ENCODE measurements around the gene TSTD2. TPM values are rescaled to one million over a fixed set of nuclear protein-coding genes. Genes with fewer than 3 reads are reported as not detected.

Gene TSTD2
- total and polyA plus RNA-seq, 11 donors, result 10.5 to 32.9 (median 21.0) TPM

- DNase-seq, result no peak
- no peak overlapping the region for H3K4me3 ChIP-seq
- H3K27ac ChIP-seq, result peak overlapping the region; percentile 77 to 96 (median 86)
- H3K4me1 ChIP-seq, result peaks cover 3 to 86% (median 59%) of the 10 kb centered on the region in 12 donors
- H3K9me3 ChIP-seq, result no peaks in the 10 kb centered on the region
- intact Hi-C loops (cut with DNase I), result loop anchor here in 6 of 10 donors (5.0 to 10.0 kb wide), 3 partner anchors 38 to 57 kb away; partner anchors contain the start of gene TMOD1 (in 5 of the 6)
- H3K36me3 ChIP-seq, result no peaks in the 10 kb centered on the region
- H3K27me3 ChIP-seq, result no peaks in the 10 kb centered on the region
- no peak for TF ChIP-seq POLR2A (IDR thresholded peaks at IDR 0.05)
- TF ChIP-seq, protein P1, sequence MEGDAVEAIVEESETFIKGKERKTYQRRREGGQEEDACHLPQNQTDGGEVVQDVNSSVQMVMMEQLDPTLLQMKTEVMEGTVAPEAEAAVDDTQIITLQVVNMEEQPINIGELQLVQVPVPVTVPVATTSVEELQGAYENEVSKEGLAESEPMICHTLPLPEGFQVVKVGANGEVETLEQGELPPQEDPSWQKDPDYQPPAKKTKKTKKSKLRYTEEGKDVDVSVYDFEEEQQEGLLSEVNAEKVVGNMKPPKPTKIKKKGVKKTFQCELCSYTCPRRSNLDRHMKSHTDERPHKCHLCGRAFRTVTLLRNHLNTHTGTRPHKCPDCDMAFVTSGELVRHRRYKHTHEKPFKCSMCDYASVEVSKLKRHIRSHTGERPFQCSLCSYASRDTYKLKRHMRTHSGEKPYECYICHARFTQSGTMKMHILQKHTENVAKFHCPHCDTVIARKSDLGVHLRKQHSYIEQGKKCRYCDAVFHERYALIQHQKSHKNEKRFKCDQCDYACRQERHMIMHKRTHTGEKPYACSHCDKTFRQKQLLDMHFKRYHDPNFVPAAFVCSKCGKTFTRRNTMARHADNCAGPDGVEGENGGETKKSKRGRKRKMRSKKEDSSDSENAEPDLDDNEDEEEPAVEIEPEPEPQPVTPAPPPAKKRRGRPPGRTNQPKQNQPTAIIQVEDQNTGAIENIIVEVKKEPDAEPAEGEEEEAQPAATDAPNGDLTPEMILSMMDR (IDR thresholded peaks at IDR 0.05), result no peak
- 63 to 72% (median 70%) methylated on average over 10 of the region's 10 CpGs for WGBS, 4 donors
- no peak for ATAC-seq
These were observed 74.1 kb downstream of the TSTD2 start for GRCh38 chr9:97559111-97559514.

DNA sequence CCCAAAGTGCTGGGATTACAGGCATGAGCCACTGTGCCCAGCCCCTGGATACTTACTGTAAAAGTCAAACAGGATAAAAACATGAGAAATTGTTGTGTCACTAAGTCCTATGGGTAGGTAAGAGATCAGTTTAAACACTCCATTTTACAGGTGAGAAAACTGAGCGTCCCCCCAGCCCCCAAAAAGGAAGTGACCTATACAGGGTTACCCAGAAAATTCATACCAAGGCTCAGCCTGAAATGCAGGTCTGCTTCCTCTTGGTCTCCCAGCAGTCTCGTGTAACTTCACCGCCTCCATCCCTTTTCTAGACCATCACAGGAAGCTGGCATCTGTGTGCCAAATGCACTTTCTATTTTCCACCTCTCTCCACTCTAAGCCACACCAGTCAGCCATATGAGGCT is 74.5 kb downstream of the TSTD2 start:
- H3K27me3 ChIP-seq, result no peaks in the 10 kb centered on the region
- DNase-seq (no peak), ATAC-seq (no peak)
- H3K4me1 ChIP-seq, result peaks cover 0 to 82% (median 54%) of the 10 kb centered on the region in 12 donors
- H3K27ac ChIP-seq, result peak overlapping the region; percentile 77 to 96 (median 86)
- peaks cover 0 to 2% (median 0%) of the 10 kb centered on the region in 9 donors for H3K36me3 ChIP-seq
- H3K9me3 ChIP-seq, result no peaks in the 10 kb centered on the region
- intact Hi-C loops (cut with DNase I), result loop anchor here in 6 of 10 donors (5.0 to 10.0 kb wide), 3 partner anchors 39 to 56 kb away; partner anchors contain the start of gene TMOD1 (in 5 of the 6)
- no peak overlapping the region for H3K4me3 ChIP-seq
- TF ChIP-seq POLR2A (IDR thresholded peaks at IDR 0.05), result no peak
- TF ChIP-seq, protein P1 (IDR thresholded peaks at IDR 0.05), result no peak
- WGBS, 4 donors, result 44 to 58% (median 56%) methylated on average over 3 of the region's 3 CpGs

- intact Hi-C loops (cut with DNase I), result loop anchor here in 7 of 10 donors (1.0 to 10.0 kb wide), 5 partner anchors 28 to 55 kb away; partner anchors contain the start of gene TMOD1 (in 5 of the 7)
- Histone ChIP-seq H3K27me3 (no peaks in the 10 kb centered on the region), H3K36me3 (peaks cover 0 to 10% (median 4%) of the 10 kb centered on the region in 9 donors), H3K4me3 (peak overlapping the region in 2 of 12 donors; percentile 7 to 19), H3K9me3 (no peaks in the 10 kb centered on the region), H3K4me1 (peaks cover 0 to 72% (median 50%) of the 10 kb centered on the region in 12 donors), H3K27ac (peak overlapping the region; percentile 77 to 96 (median 86))
- DNase-seq, result peak; percentile 49 to 85 (median 78)
- peak; percentile 84 to 88 (median 84) for ATAC-seq
- 1 to 4% (median 4%) methylated on average over 7 of the region's 7 CpGs for WGBS, 4 donors
- TF ChIP-seq, protein P1 (IDR thresholded peaks at IDR 0.05), result no peak
- TF ChIP-seq POLR2A (IDR thresholded peaks at IDR 0.05), result no peak
These were observed 75.5 kb downstream of the TSTD2 start for GRCh38 chr9:97557606-97558095.

DNA sequence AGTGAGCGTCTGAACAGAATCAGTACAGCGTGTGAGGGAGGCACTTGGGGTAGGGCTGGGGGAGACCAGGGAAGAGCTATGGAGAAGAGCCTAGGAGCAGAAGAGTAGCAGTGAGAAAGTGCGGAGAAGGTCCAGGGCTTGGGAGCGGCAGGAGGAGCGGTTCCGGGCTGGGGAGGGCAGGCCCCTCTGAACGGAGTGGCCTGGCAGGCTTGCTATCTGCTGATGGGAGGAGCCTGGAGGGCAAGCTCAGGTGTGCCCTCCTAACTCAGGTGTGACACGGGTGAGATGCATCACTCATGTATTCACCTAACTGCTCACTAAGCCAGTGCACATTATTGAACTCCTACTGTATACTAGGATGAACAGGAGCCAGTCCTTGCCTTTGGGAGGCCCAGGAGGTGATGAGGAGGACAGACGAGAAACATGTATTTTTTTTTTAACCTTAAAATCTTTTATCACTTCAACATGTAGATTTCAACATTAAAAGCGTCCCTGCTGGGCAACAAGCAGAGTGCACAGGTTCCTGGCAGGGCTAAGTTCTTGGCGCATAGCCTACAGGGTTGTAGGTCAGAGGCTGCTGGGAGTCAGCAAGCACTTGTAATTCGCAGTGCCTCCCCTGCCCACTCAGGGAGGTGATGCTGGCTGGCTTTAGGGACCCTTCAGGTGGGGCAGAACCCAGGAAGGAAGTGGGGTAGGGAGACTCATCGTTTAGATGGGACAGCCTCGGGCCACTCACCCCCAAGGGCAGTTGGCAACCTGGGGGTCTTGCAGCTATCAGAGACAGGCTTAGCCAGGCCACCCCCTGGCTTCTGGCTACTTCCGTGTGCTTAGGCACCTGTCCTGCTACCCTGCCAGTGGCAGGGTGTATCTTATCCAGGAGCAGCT is 76.2 kb downstream of the TSTD2 start:
- Histone ChIP-seq H3K9me3 (no peaks in the 10 kb centered on the region), H3K4me1 (peaks cover 0 to 69% (median 50%) of the 10 kb centered on the region in 12 donors), H3K4me3 (no peak overlapping the region), H3K36me3 (peaks cover 0 to 13% (median 4%) of the 10 kb centered on the region in 9 donors), H3K27ac (peak overlapping the region; percentile 77 to 96 (median 86)), H3K27me3 (no peaks in the 10 kb centered on the region)
- ATAC-seq, result peak; percentile 12 to 44 (median 33)
- DNase-seq, result peak in 3 of 5 donors; percentile 43 to 79 (median 62)
- intact Hi-C loops (cut with DNase I), result loop anchor here in 7 of 10 donors (1.0 to 10.0 kb wide), 5 partner anchors 28 to 55 kb away; partner anchors contain the start of gene TMOD1 (in 5 of the 7)
- 58 to 75% (median 60%) methylated on average over 11 to 15 of the region's 15 CpGs for WGBS, 4 donors
- no peak for TF ChIP-seq POLR2A (IDR thresholded peaks at IDR 0.05)
- TF ChIP-seq, protein P1 (IDR thresholded peaks at IDR 0.05), result peak in 1 of 12 donors; percentile 14
